T-helper 1 cell treated with Interleukin-12 subunit alpha and Interleukin-12 subunit beta and Interleukin-4 antibody, amounts not matched to agents 30 ng/mL and 1 ng/mL, for 36 hours (primary cell): ENCODE data around the gene DAPK3. TPM values are rescaled to one million over a fixed set of nuclear protein-coding genes. Genes with fewer than 3 reads are reported as not detected.
"Not testable (repeated sequence)": the region's sequence is repeated elsewhere in the genome, so short reads cannot be mapped to it uniquely, and the experiment has no call there.

Experiments used
- intact Hi-C: fragments of 100-400 bp; cut with micrococcal nuclease; formaldehyde crosslinking; loops from one replicate; pipeline ENCODE4 v1.15.1; 2024
- total RNA-seq: library from RNA; stranded (reverse); gene quantifications from 2 replicates; pipeline ENCODE4 v1.2.3, GENCODE V29; 2022

The DAPK3 gene
- total RNA-seq, 1 donor from 2014 or later: 42.6 TPM

DNA sequence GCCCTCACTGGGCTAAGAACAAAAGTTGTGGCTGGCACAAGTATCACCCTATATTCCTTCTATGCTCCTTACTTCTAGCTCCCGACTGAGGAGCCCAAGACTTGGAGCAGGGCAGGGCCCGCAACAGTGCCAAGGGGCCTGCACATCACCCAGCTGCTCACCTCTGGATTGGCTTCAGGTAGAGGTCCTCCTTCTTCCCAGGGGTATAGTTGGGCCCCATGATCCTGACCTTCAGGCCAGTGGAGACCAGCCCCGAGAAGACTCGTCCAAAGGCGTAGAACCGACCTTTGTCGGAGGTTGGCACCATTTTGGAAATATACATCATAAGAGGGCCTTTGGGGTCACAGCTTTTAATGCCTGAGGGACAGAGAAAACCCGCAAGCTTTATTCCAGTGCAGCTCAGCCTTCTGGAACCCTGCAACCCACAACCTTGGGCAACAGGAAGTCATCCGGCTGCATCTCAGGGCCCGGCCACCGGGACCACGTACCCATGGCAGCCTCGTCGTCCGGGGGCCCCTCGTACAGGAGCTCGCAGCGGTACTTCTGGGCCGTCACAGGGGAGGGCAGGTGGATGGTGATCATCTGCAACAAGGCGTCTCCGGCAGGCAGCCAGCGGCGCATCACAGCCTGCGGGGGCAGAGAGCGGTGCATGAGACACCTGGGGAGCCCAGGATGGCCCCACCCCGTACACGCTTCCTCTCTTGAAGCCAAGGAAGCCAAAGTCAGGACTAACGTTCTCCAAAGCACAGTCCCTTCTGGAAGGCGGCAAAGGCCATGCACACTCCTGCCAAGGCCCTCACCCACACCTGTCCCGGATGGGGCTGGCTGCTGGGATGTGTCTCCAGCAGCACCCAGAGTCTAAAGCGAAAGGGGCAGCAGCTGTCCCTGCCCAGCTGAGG, 9.7 kb upstream of the DAPK3 start:
- intact Hi-C loops: loop anchor here (10.0 kb wide), 1 partner anchor 476 kb away; the partner anchor contains the start of genes DOHH and FZR1

DNA sequence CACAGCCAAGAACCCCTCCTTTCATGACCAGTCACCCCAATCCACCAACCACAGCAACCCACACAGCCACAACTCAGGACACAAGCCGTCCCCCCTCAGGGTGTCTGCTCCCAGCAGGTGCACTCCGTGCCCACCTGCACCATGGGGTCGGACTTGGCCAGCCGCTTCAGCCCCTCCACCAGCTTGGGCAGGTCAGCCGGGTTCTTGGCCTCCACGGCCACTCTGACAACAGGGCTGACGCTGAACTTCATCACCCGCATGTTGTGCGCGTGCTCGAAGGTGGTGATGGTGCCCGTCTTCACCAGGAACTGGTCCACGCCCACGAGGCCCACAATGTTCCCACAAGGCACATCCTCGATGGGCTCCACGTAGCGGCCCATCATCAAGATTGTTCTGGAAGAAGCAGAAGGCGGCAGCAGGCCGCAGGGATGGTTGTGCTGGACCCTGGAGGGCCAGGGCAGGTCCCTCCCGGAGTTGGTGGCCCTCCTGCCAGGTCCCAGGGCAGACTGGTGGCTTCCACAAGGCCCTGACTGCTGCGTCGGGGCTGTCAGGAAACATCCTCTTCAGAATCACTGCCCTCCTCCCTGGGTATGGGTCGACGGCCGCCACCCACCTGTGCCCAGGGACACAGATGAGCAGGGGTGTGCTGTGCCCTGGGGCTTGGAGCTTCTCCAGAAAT, 8.9 kb upstream of the DAPK3 start:
- intact Hi-C loops: loop anchor here (10.0 kb wide), 1 partner anchor 475 kb away; the partner anchor contains the start of genes DOHH and FZR1

DNA sequence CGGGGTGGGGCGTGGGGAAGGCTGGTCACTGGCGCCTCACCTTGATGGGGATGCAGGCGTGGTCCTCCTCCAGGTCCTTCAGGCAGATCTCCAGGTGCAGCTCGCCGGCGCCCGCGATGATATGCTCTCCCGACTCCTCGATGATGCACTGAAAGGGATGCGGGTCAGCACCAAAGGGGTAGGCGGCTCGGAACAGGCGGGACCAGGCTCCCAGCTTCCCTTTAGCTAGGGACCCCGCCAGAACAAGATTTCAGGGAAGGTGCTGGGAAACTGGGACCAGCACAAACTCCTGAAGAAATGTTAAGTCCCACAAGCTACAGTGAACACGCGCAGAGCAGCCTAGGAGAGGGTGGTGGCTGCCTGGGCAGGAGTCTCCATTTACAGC, 8.4 kb upstream of the DAPK3 start:
- intact Hi-C loops: no loop called here

GRCh38 chr19:3978145-3978544, 7.2 kb upstream of the DAPK3 start:
- intact Hi-C loops: no loop called here

GRCh38 chr19:3977242-3978143, 6.6 kb upstream of the DAPK3 start:
- intact Hi-C loops: no loop called here

- intact Hi-C loops: no loop called here
Observed at GRCh38 chr19:3976495-3977241, 5.8 kb upstream of the DAPK3 start.

GRCh38 chr19:3975637-3976087, 4.8 kb upstream of the DAPK3 start:
- intact Hi-C loops: no loop called here

- intact Hi-C loops: no loop called here
Observed at GRCh38 chr19:3975144-3975543, 4.2 kb upstream of the DAPK3 start.

DNA sequence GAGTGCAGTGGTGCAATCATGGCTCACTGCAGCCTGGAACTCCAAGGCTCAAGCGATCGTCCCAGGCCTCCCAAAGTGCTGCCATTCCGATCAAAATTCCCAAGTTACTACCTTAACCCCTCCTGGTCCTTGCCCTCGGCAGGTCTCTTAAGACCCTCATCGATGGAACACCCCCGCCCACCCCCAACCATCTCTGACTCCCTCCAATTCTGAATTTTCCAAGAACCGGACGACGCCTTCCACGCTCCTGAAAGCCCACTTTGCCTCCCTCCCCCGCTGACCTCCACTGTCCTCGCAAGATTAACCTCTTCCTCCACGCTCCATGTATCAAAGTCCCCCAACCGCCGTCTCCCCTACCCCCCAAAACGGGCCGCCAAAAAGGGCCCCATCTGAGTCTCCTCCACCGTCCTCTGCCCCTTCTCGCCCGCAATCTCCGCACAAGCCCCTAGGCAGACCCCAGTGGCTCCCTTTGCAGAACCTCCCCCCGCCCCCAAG, 539 bp downstream of the DAPK3 start:
- intact Hi-C loops: no loop called here

GRCh38 chr19:3969435-3970312, 1.2 kb downstream of the DAPK3 start:
- intact Hi-C loops: no loop called here

- intact Hi-C loops: no loop called here
Observed at GRCh38 chr19:3968556-3969434, 2.1 kb downstream of the DAPK3 start.

- intact Hi-C loops: not testable (repeated sequence)
Observed at GRCh38 chr19:3967983-3968382, 2.9 kb downstream of the DAPK3 start.

GRCh38 chr19:3966051-3967017, 4.6 kb downstream of the DAPK3 start:
- intact Hi-C loops: no loop called here

- intact Hi-C loops: no loop called here
Observed at GRCh38 chr19:3964256-3965194, 6.4 kb downstream of the DAPK3 start.

- intact Hi-C loops: no loop called here
Observed at GRCh38 chr19:3963458-3964255, 7.2 kb downstream of the DAPK3 start.
